HCT116 (cell line): ENCODE measurements around the gene PYDC1. TPM values are rescaled to one million over a fixed set of nuclear protein-coding genes. Genes with fewer than 3 reads are reported as not detected.
"Not testable (repeated sequence)": the region's sequence is repeated elsewhere in the genome, so short reads cannot be mapped to it uniquely, and the experiment has no call there.

Source experiments
- ATAC-seq: fragments of 200-7000 bp; cut with Tn5 transposase; 2 replicates; pipeline ENCODE4 v1.9.1; 2020; ENCODE audit warnings: mild to moderate bottlenecking, moderate library complexity
- BruUV-seq: library from RNA; stranded (reverse); fragments of 400-500 nt; replicated peaks from 2 replicates; lab custom pipeline; 2021; lab: Mats Ljungman, UMichigan
- CTCF ChIA-PET: fragments of 300-600 bp; sonication (Branson Sonifier 250); formaldehyde crosslinking; loops from one replicate; lab custom pipeline; 2021; ENCODE audit warnings: antibody characterized with exemption; lab: Charles Lee
- POLR2A ChIA-PET: fragments of 300-600, 350-600 bp; sonication (Branson Sonifier 250); formaldehyde crosslinking; loops from one replicate; lab custom pipeline; 2021; ENCODE audit warnings: antibody characterized with exemption; lab: Charles Lee
- RAD21 ChIA-PET, 2 experiments: fragments of 300-600 bp; sonication (Branson Sonifier 250); formaldehyde crosslinking; loops; one replicate each; lab custom pipeline; 2023; ENCODE audit warnings: low total read pairs in 2 of 2; ENCODE audit not compliant: uncharacterized antibody in 2 of 2, unreplicated experiment in 2 of 2, low non-redundant PET in 1 of 2; lab: Charles Lee
- DNase-seq: peaks from one replicate; pipeline ENCODE4 v3.0.0-alpha.2; 2010; ENCODE audit warnings: low read depth, low spot score
- H2AFZ ChIP-seq: fragments of 200-600 bp; shearing (Covaris generic), sonication (generic); 2 replicates; pipeline ENCODE4 v1.6.1; 2017; ENCODE audit warnings: low read depth, mixed run types, mixed read lengths, antibody characterized with exemption, low read length; ENCODE audit not compliant: poor library complexity, severe bottlenecking
- H3K27ac ChIP-seq: 2 replicates; pipeline ENCODE4 v1.5.1; 2012; ENCODE audit warnings: low read depth, low read length
- H3K27me3 ChIP-seq: fragments of 200-600 bp; sonication (generic); 2 replicates; pipeline ENCODE4 v1.6.1; 2016; ENCODE audit warnings: mixed run types, low read length, mixed read lengths; ENCODE audit not compliant: insufficient read depth
- H3K36me3 ChIP-seq, 2 experiments: fragments of 200-500 bp in 1 of 2; fragments of 200-600 bp in 1 of 2; sonication (Bioruptor generic) in 1 of 2; sonication (generic) in 1 of 2; 2 replicates each; pipeline versions ENCODE4 v1.5.1 to v1.6.1; 2014 to 2016; ENCODE audit warnings: low read length in 2 of 2, inconsistent platforms in 1 of 2, mixed read lengths in 1 of 2, mixed run types in 1 of 2; ENCODE audit not compliant: insufficient read depth in 2 of 2, control insufficient read depth in 1 of 2
- H3K4me1 ChIP-seq, 2 experiments: fragments of 200-600 bp in 1 of 2; sonication (generic) in 1 of 2; 2 replicates each; pipeline versions ENCODE4 v1.5.1 to v1.6.1; 2012 to 2017; ENCODE audit warnings: low read length in 2 of 2, inconsistent platforms in 1 of 2, mild to moderate bottlenecking in 1 of 2, mixed read lengths in 1 of 2, mixed run types in 1 of 2, moderate library complexity in 1 of 2; ENCODE audit not compliant: insufficient read depth in 2 of 2, control insufficient read depth in 1 of 2
- H3K4me2 ChIP-seq: fragments of 200-600 bp; sonication (generic); 2 replicates; pipeline ENCODE4 v1.6.1; 2017; ENCODE audit warnings: mixed run types, low read length, mixed read lengths
- H3K4me3 ChIP-seq, 2 experiments: fragments of 200-600 bp in 1 of 2; sonication (generic) in 1 of 2; replicated peaks in 1 of 2; 2 replicates each; pipeline ENCODE4 v1.5.1; 2011 to 2016; ENCODE audit warnings: low read length in 2 of 2, control low read depth in 1 of 2, low read depth in 1 of 2, mild to moderate bottlenecking in 1 of 2, mixed read lengths in 1 of 2, mixed run types in 1 of 2
- H3K79me2 ChIP-seq: fragments of 200-600 bp; sonication (generic); 2 replicates; pipeline ENCODE4 v1.6.1; 2017; ENCODE audit warnings: mild to moderate bottlenecking, mixed run types, low read length, moderate library complexity, mixed read lengths; ENCODE audit not compliant: insufficient read depth
- H3K9ac ChIP-seq: fragments of 200-600 bp; sonication (generic); 2 replicates; pipeline ENCODE4 v1.6.1; 2016; ENCODE audit warnings: low read length, mixed read lengths
- H3K9me2 ChIP-seq: fragments of 200-600 bp; sonication (generic), shearing (Covaris generic); 2 replicates; pipeline ENCODE4 v1.6.1; 2017; ENCODE audit warnings: mixed run types, mild to moderate bottlenecking, moderate library complexity; ENCODE audit not compliant: insufficient read depth
- H3K9me3 ChIP-seq, 2 experiments: fragments of 200-500 bp in 1 of 2; fragments of 200-600 bp in 1 of 2; sonication (Bioruptor generic) in 1 of 2; sonication (generic) in 1 of 2; 2 replicates each; pipeline ENCODE4 v1.6.1; 2014 to 2017; ENCODE audit warnings: low read length in 2 of 2, mixed read lengths in 2 of 2, inconsistent platforms in 1 of 2, low read depth in 1 of 2, mild to moderate bottlenecking in 1 of 2, mixed run types in 1 of 2, moderate library complexity in 1 of 2; ENCODE audit not compliant: control insufficient read depth in 1 of 2, insufficient read depth in 1 of 2
- H4K20me1 ChIP-seq: fragments of 200-600 bp; sonication (generic), shearing (Covaris generic); 2 replicates; pipeline ENCODE4 v1.6.1; 2017; ENCODE audit warnings: mixed run types, mild to moderate bottlenecking, moderate library complexity; ENCODE audit not compliant: insufficient read depth
- CTCF ChIP-seq, 3 experiments: fragments of 200-600 bp in 1 of 3; sonication (generic) in 1 of 3; IDR thresholded peaks in 2 of 3; conservative IDR thresholded peaks in 1 of 3; 2 replicates each; pipeline ENCODE4 v1.5.1; 2012 to 2017; ENCODE audit warnings: low read depth in 2 of 3, low read length in 2 of 3, antibody characterized with exemption in 1 of 3, borderline replicate concordance in 1 of 3, control low read depth in 1 of 3, mild to moderate bottlenecking in 1 of 3, mixed read lengths in 1 of 3, mixed run types in 1 of 3, moderate library complexity in 1 of 3; ENCODE audit not compliant: insufficient read depth in 1 of 3
- FOSL1 ChIP-seq: IDR thresholded peaks from 2 replicates; pipeline ENCODE4 v1.6.1; 2012; ENCODE audit warnings: low read depth
- POLR2A ChIP-seq: IDR thresholded peaks from 2 replicates; pipeline ENCODE4 v1.7.0; 2011; ENCODE audit warnings: borderline replicate concordance; ENCODE audit not compliant: insufficient read depth, insufficient read length; ENCODE audit errors: extremely low read depth
- POLR2AphosphoS5 ChIP-seq: IDR thresholded peaks from 2 replicates; pipeline ENCODE4 v1.6.1; 2011; ENCODE audit warnings: mild to moderate bottlenecking, low read depth, low read length, moderate library complexity
- YY1 ChIP-seq: IDR thresholded peaks from 2 replicates; pipeline ENCODE4 v1.6.1; 2011; ENCODE audit warnings: low read length, low read depth, moderate library complexity, mild to moderate bottlenecking; ENCODE audit not compliant: insufficient replicate concordance; ENCODE audit errors: extremely low read depth
- ZBTB33 ChIP-seq: IDR thresholded peaks from 2 replicates; pipeline ENCODE4 v1.6.1; 2011; ENCODE audit warnings: mild to moderate bottlenecking, low read length, moderate library complexity; ENCODE audit not compliant: insufficient replicate concordance; ENCODE audit errors: extremely low read depth
- ZNF274 ChIP-seq: fragments of 200-500 bp; sonication (Bioruptor generic); IDR thresholded peaks from 2 replicates; pipeline ENCODE4 v1.6.1; 2014; ENCODE audit warnings: mild to moderate bottlenecking, low read depth, low read length, inconsistent platforms
- intact Hi-C: fragments of 100-400 bp; cut with micrococcal nuclease; formaldehyde crosslinking; loops from 2 replicates; pipeline ENCODE4 v1.10.0; 2022
- total RNA-seq: library from RNA; stranded (reverse); gene quantifications from one replicate; pipeline ENCODE4 v1.2.1, GENCODE V29; 2021; ENCODE audit not compliant: unreplicated experiment

PYDC1 gene
- total RNA-seq, 1 experiment from 2014 or later: not detected

- peak overlapping the region; percentile 90 to 93 for H3K4me3 ChIP-seq
- H2AFZ ChIP-seq: peak overlapping the region; percentile 77
- peaks cover 10 to 26% of the 10 kb centered on the region in 2 experiments for H3K4me1 ChIP-seq
- H4K20me1 ChIP-seq: peaks cover 34% of the 10 kb centered on the region
- DNase-seq (no peak), ATAC-seq (peak; percentile 14)
- ChIA-PET RAD21 (no interaction called here), POLR2A (interaction anchor here (0.6 to 2.1 kb wide), 19 partner anchors 8 to 280 kb away, joined by 3 to 17 read pairs (median 4); partner anchors contain the start of genes ARMC5, HSD3B7, KAT8 and TRIM72), CTCF (no interaction called here)
- TF ChIP-seq YY1 (no peak), POLR2AphosphoS5 (no peak), FOSL1 (no peak)
- H3K27ac ChIP-seq: peak overlapping the region; percentile 92
- H3K4me2 ChIP-seq: peak overlapping the region; percentile 92
- H3K9me3 ChIP-seq: no peaks in the 10 kb centered on the region
- peaks cover 43% of the 10 kb centered on the region for H3K79me2 ChIP-seq
- intact Hi-C loops: no loop called here
- no peaks in the 10 kb centered on the region for H3K9me2 ChIP-seq
- peak overlapping the region; percentile 98 for H3K9ac ChIP-seq
- BruUV-seq: no TSS peak
- H3K27me3 ChIP-seq: no peaks in the 10 kb centered on the region
- peaks cover 20 to 31% of the 10 kb centered on the region in 2 experiments for H3K36me3 ChIP-seq
These were observed 37.7 kb downstream of the PYDC1 start for GRCh38 chr16:31179219-31179746.

GRCh38 chr16:31177136-31177535 is 39.8 kb downstream of the PYDC1 start:
- BruUV-seq: no TSS peak
- H3K27ac ChIP-seq: no peak overlapping the region
- DNase-seq: no peak
- H3K4me3 ChIP-seq: no peak overlapping the region
- ChIA-PET CTCF (no interaction called here), RAD21 (no interaction called here)
- H3K79me2 ChIP-seq: peaks cover 22% of the 10 kb centered on the region
- intact Hi-C loops: no loop called here
- no peak for ATAC-seq
- H3K36me3 ChIP-seq: peaks cover under 1 to 9% of the 10 kb centered on the region in 2 experiments; a peak in 3 of 4 replicates
- no peaks in the 10 kb centered on the region for H3K27me3 ChIP-seq
- H3K4me1 ChIP-seq: peaks cover 10 to 22% of the 10 kb centered on the region in 2 experiments
- H3K4me2 ChIP-seq: no peak overlapping the region
- no peaks in the 10 kb centered on the region for H3K9me3 ChIP-seq
- TF ChIP-seq POLR2AphosphoS5: no peak
- no peak for TF ChIP-seq POLR2A
- no peak for TF ChIP-seq ZNF274
- TF ChIP-seq CTCF (IDR thresholded peaks at IDR 0.05 in 2 of 3, conservative IDR thresholded peaks at IDR 0.05 in 1 of 3; ENCODE audit: borderline replicate concordance in 1 of 3, insufficient read depth in 1 of 3, low read depth in 2 of 3, low read length in 2 of 3): no peak
- no peak for TF ChIP-seq ZBTB33
- TF ChIP-seq, all 23 proteins: peak for 0
- Histone ChIP-seq H3K9me2 (no peaks in the 10 kb centered on the region), H2AFZ (no peak overlapping the region), H3K9ac (no peak overlapping the region), H4K20me1 (peaks cover 13% of the 10 kb centered on the region; the same call in 1 of the 2 replicates)
- POLR2A ChIA-PET: no interaction called here

GRCh38 chr16:31170048-31170447 is 46.9 kb downstream of the PYDC1 start:
- H2AFZ ChIP-seq, H4K20me1 ChIP-seq, H3K36me3 ChIP-seq, intact Hi-C loops, POLR2A ChIA-PET, H3K4me2 ChIP-seq, RAD21 ChIA-PET, H3K27ac ChIP-seq, H3K9me2 ChIP-seq, H3K9ac ChIP-seq, H3K4me3 ChIP-seq, H3K79me2 ChIP-seq, H3K27me3 ChIP-seq, CTCF ChIA-PET, ATAC-seq, DNase-seq, H3K4me1 ChIP-seq, H3K9me3 ChIP-seq, BruUV-seq: not testable (repeated sequence)
